Breast epithelium (tissue), 3 donors: ENCODE results near the gene ANO2.

Experiments used
- POLR2A ChIP-seq: fragments of 450-650 bp; IDR thresholded peaks from one replicate; pipeline ENCODE4 v1.6.1; 2016; ENCODE audit warnings: antibody characterized with exemption, mild to moderate bottlenecking, moderate library complexity
- TF ChIP-seq, protein P1 (sequence below), 3 donors: fragments of 450-650 bp; IDR thresholded peaks; one replicate each; pipeline ENCODE4 v1.5.1; 2016 to 2017; ENCODE audit warnings: antibody characterized with exemption in 3 of 3, mild to moderate bottlenecking in 3 of 3, moderate library complexity in 3 of 3

DNA sequence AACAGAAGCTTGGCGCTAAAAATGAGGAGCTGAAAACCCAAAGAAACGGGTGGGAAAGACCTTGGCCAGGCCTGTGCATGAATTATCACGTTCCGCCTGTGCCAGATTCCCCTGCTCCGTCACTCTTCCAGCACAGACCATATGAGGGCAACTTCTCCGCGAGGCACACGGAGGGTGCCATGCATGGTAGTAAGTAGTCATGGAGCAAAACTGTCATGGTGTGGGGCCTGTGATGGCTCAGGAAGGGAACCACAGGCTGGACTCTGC lies 148.2 kb downstream of the ANO2 start:
- TF ChIP-seq, protein P1, sequence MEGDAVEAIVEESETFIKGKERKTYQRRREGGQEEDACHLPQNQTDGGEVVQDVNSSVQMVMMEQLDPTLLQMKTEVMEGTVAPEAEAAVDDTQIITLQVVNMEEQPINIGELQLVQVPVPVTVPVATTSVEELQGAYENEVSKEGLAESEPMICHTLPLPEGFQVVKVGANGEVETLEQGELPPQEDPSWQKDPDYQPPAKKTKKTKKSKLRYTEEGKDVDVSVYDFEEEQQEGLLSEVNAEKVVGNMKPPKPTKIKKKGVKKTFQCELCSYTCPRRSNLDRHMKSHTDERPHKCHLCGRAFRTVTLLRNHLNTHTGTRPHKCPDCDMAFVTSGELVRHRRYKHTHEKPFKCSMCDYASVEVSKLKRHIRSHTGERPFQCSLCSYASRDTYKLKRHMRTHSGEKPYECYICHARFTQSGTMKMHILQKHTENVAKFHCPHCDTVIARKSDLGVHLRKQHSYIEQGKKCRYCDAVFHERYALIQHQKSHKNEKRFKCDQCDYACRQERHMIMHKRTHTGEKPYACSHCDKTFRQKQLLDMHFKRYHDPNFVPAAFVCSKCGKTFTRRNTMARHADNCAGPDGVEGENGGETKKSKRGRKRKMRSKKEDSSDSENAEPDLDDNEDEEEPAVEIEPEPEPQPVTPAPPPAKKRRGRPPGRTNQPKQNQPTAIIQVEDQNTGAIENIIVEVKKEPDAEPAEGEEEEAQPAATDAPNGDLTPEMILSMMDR (IDR thresholded peaks at IDR 0.05): no peak
- no peak for TF ChIP-seq POLR2A
